ENCODE measurements around the gene ADAMTS17. TPM values are rescaled to one million over a fixed set of nuclear protein-coding genes. Genes with fewer than 3 reads are reported as not detected.

ADAMTS17 gene
- total RNA-seq, 1 experiment from 2014 or later: 7.7 TPM

GRCh38 chr15:99959326-99959725 lies 382.4 kb downstream of the ADAMTS17 start:
- Mint-ChIP-seq H3K9me3 (ENCODE audit: unreplicated experiment) (no peaks in the 10 kb centered on the region), H3K27ac (ENCODE audit: low read depth, unreplicated experiment) (no peak overlapping the region), H3K4me3 (ENCODE audit: unreplicated experiment) (no peak overlapping the region), H3K27me3 (ENCODE audit: insufficient read depth, unreplicated experiment) (no peaks in the 10 kb centered on the region), H3K4me1 (ENCODE audit: insufficient read depth, unreplicated experiment) (peaks cover 20% of the 10 kb centered on the region), H3K36me3 (ENCODE audit: insufficient read depth, unreplicated experiment) (no peaks in the 10 kb centered on the region)
- BruUV-seq (replicated peaks): no TSS peak
- DNase-seq (ENCODE audit: unreplicated experiment): no peak
- CTCF ChIA-PET: interaction anchor here (1.2 kb wide), 1 partner anchor 18 kb away, joined by 6 read pairs; no protein-coding TSS in a partner anchor
- intact Hi-C loops (cut with micrococcal nuclease): no loop called here
- POLR2A ChIA-PET: no interaction called here
- no peak for TF ChIP-seq CTCF (IDR thresholded peaks at IDR 0.05; ENCODE audit: unreplicated experiment)

GRCh38 chr15:99958426-99959097 lies 383.2 kb downstream of the ADAMTS17 start:
- intact Hi-C loops (cut with micrococcal nuclease): no loop called here
- no peak for TF ChIP-seq CTCF (IDR thresholded peaks at IDR 0.05; ENCODE audit: unreplicated experiment)
- H3K27me3 Mint-ChIP-seq (ENCODE audit: insufficient read depth, unreplicated experiment): no peaks in the 10 kb centered on the region
- POLR2A ChIA-PET: no interaction called here
- no peaks in the 10 kb centered on the region for H3K9me3 Mint-ChIP-seq (ENCODE audit: unreplicated experiment)
- no peaks in the 10 kb centered on the region for H3K36me3 Mint-ChIP-seq (ENCODE audit: insufficient read depth, unreplicated experiment)
- no peak for DNase-seq (ENCODE audit: unreplicated experiment)
- no peak overlapping the region for H3K4me3 Mint-ChIP-seq (ENCODE audit: unreplicated experiment)
- peaks cover 13% of the 10 kb centered on the region for H3K4me1 Mint-ChIP-seq (ENCODE audit: insufficient read depth, unreplicated experiment)
- no TSS peak for BruUV-seq (replicated peaks)
- CTCF ChIA-PET: no interaction called here
- no peak overlapping the region for H3K27ac Mint-ChIP-seq (ENCODE audit: low read depth, unreplicated experiment)

GRCh38 chr15:99957642-99958013 lies 384.1 kb downstream of the ADAMTS17 start:
- ChIA-PET POLR2A (no interaction called here), CTCF (no interaction called here)
- Mint-ChIP-seq H3K27me3 (ENCODE audit: insufficient read depth, unreplicated experiment) (no peaks in the 10 kb centered on the region), H3K36me3 (ENCODE audit: insufficient read depth, unreplicated experiment) (no peaks in the 10 kb centered on the region), H3K4me1 (ENCODE audit: insufficient read depth, unreplicated experiment) (peaks cover 9% of the 10 kb centered on the region), H3K4me3 (ENCODE audit: unreplicated experiment) (no peak overlapping the region), H3K9me3 (ENCODE audit: unreplicated experiment) (no peaks in the 10 kb centered on the region), H3K27ac (ENCODE audit: low read depth, unreplicated experiment) (no peak overlapping the region)
- no peak for DNase-seq (ENCODE audit: unreplicated experiment)
- no peak for TF ChIP-seq CTCF (IDR thresholded peaks at IDR 0.05; ENCODE audit: unreplicated experiment)
- intact Hi-C loops (cut with micrococcal nuclease): no loop called here
- BruUV-seq (replicated peaks): no TSS peak

- Mint-ChIP-seq H3K9me3 (ENCODE audit: unreplicated experiment) (no peaks in the 10 kb centered on the region), H3K4me3 (ENCODE audit: unreplicated experiment) (no peak overlapping the region), H3K36me3 (ENCODE audit: insufficient read depth, unreplicated experiment) (no peaks in the 10 kb centered on the region), H3K27ac (ENCODE audit: low read depth, unreplicated experiment) (no peak overlapping the region), H3K27me3 (ENCODE audit: insufficient read depth, unreplicated experiment) (no peaks in the 10 kb centered on the region), H3K4me1 (ENCODE audit: insufficient read depth, unreplicated experiment) (peaks cover 9% of the 10 kb centered on the region)
- intact Hi-C loops (cut with micrococcal nuclease): no loop called here
- ChIA-PET CTCF (no interaction called here), POLR2A (no interaction called here)
- no TSS peak for BruUV-seq (replicated peaks)
- TF ChIP-seq CTCF (IDR thresholded peaks at IDR 0.05; ENCODE audit: unreplicated experiment): no peak
- DNase-seq (ENCODE audit: unreplicated experiment): no peak
These were observed 384.7 kb downstream of the ADAMTS17 start for GRCh38 chr15:99956820-99957641.

Measured in MCF 10A (cell line).